ENCODE measurements around the gene AKIRIN1.

DNA sequence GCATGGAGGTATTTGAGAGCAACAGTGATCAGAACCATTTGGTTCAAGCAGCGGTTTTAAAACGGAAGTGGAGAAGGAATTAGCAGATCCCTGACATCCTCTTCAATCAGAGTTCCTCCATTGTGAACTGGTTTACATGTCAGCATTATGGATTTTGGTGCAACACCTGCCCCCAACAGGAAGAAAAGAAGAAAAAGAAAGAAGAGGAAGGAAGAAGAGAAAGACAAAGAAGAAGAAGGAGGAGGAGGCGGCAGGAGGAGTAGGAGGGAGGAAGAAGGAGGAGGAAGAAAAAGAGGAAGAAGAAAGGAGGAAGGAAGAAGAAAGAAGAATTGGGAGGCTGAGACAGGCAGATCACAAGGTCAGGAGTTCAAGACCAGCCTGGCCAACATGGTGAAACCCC lies 52.4 kb downstream of the AKIRIN1 start:
- no peak for TF ChIP-seq GATA2 (IDR thresholded peaks at IDR 0.05; ENCODE audit: low read depth, low read length)
- TF ChIP-seq GATA3 (IDR thresholded peaks at IDR 0.05; ENCODE audit: low read depth, low read length) = no peak

All from SH-SY5Y (cell line).